ENCODE data around the gene EPS15.
A peak's percentile ranks its signal among the peaks of the same experiment; 100 is the strongest.

The EPS15 gene

GRCh38 chr1:51549016-51549619 lies 30.1 kb upstream of the EPS15 start:
- DNase-seq (ENCODE audit: low spot score), result no peak
- no peak for TF ChIP-seq CTCF (IDR thresholded peaks at IDR 0.05; ENCODE audit: extremely low read depth, insufficient read depth, missing control alignments)
- in situ Hi-C loops (cut with MboI; ENCODE audit: low pct_unique_long_range_greater_than_20kb, low sequenced_read_pairs, unreplicated experiment), result no loop called here

- no peak for DNase-seq (ENCODE audit: low spot score)
- no peak for TF ChIP-seq CTCF (IDR thresholded peaks at IDR 0.05; ENCODE audit: extremely low read depth, insufficient read depth, missing control alignments)
- in situ Hi-C loops (cut with MboI; ENCODE audit: low pct_unique_long_range_greater_than_20kb, low sequenced_read_pairs, unreplicated experiment), result no loop called here
These were observed 24.8 kb upstream of the EPS15 start for GRCh38 chr1:51543858-51544257.

GRCh38 chr1:51542158-51542953 lies 23.3 kb upstream of the EPS15 start:
- in situ Hi-C loops (cut with MboI; ENCODE audit: low pct_unique_long_range_greater_than_20kb, low sequenced_read_pairs, unreplicated experiment), result no loop called here
- TF ChIP-seq CTCF (IDR thresholded peaks at IDR 0.05; ENCODE audit: extremely low read depth, insufficient read depth, missing control alignments), result no peak
- no peak for DNase-seq (ENCODE audit: low spot score)

- DNase-seq (ENCODE audit: low spot score), result no peak
- no peak for TF ChIP-seq CTCF (IDR thresholded peaks at IDR 0.05; ENCODE audit: extremely low read depth, insufficient read depth, missing control alignments)
- in situ Hi-C loops (cut with MboI; ENCODE audit: low pct_unique_long_range_greater_than_20kb, low sequenced_read_pairs, unreplicated experiment), result no loop called here
These were observed 22.4 kb upstream of the EPS15 start for GRCh38 chr1:51541313-51542050.

GRCh38 chr1:51537568-51537967 lies 18.5 kb upstream of the EPS15 start:
- in situ Hi-C loops (cut with MboI; ENCODE audit: low pct_unique_long_range_greater_than_20kb, low sequenced_read_pairs, unreplicated experiment), result no loop called here
- no peak for DNase-seq (ENCODE audit: low spot score)
- no peak for TF ChIP-seq CTCF (IDR thresholded peaks at IDR 0.05; ENCODE audit: extremely low read depth, insufficient read depth, missing control alignments)

- DNase-seq (ENCODE audit: low spot score), result no peak
- in situ Hi-C loops (cut with MboI; ENCODE audit: low pct_unique_long_range_greater_than_20kb, low sequenced_read_pairs, unreplicated experiment), result no loop called here
- TF ChIP-seq CTCF (IDR thresholded peaks at IDR 0.05; ENCODE audit: extremely low read depth, insufficient read depth, missing control alignments), result peak; percentile 82
These were observed 16.0 kb upstream of the EPS15 start for GRCh38 chr1:51535006-51535592.
